NCI-H1694 (cell line): ENCODE results near the gene GPRASP3.
"Not testable (repeated sequence)": the region's sequence is repeated elsewhere in the genome, so short reads cannot be mapped to it uniquely, and the experiment has no call there.

Source experiments
- DNase-seq: peaks from one replicate; lab custom pipeline; 2025; lab: John Stamatoyannopoulos, UW

GPRASP3 gene

GRCh38 chrX:102720237-102721168 is at the start of gene GPRASP3:
Gene GPRASP3, plus strand, starts transcription at chrX:102720743. Its CDS starts 28,253 bp downstream, at chrX:102748996.
- peak; percentile 66 for DNase-seq

- no peak for DNase-seq
These were observed 47.7 kb upstream of the GPRASP3 start for GRCh38 chrX:102672856-102673255.

GRCh38 chrX:102677479-102677878 is 43.1 kb upstream of the GPRASP3 start:
- not testable (repeated sequence) for DNase-seq

- DNase-seq, result peak; percentile 4
These were observed 35.6 kb upstream of the GPRASP3 start for GRCh38 chrX:102684772-102685520.

- no peak for DNase-seq
These were observed 25.8 kb upstream of the GPRASP3 start for GRCh38 chrX:102694749-102695148.

GRCh38 chrX:102696306-102696705 is 24.2 kb upstream of the GPRASP3 start:
- DNase-seq, result no peak

GRCh38 chrX:102697494-102697893 is 23.0 kb upstream of the GPRASP3 start:
- peak; percentile 69 for DNase-seq

GRCh38 chrX:102708900-102709299 is 11.6 kb upstream of the GPRASP3 start:
- DNase-seq, result no peak

- DNase-seq, result no peak
These were observed 8.7 kb upstream of the GPRASP3 start for GRCh38 chrX:102711872-102712215.

GRCh38 chrX:102712216-102712966 is 8.2 kb upstream of the GPRASP3 start, which contains the start of gene GPRASP2:
Gene GPRASP2, plus strand, starts transcription at chrX:102712448. Its CDS starts 2,422 bp downstream, at chrX:102714870.
- DNase-seq, result peak; percentile 18

- peak; percentile 13 for DNase-seq
These were observed 7.4 kb upstream of the GPRASP3 start for GRCh38 chrX:102712981-102713625.

GRCh38 chrX:102714994-102715393 is 5.5 kb upstream of the GPRASP3 start:
- no peak for DNase-seq

GRCh38 chrX:102715967-102716366 is 4.6 kb upstream of the GPRASP3 start:
- DNase-seq, result no peak

- not testable (repeated sequence) for DNase-seq
These were observed 595 bp downstream of the GPRASP3 start for GRCh38 chrX:102721169-102721506.

GRCh38 chrX:102723456-102723855 is 2.9 kb downstream of the GPRASP3 start:
- DNase-seq, result no peak

- no peak for DNase-seq
These were observed 7.2 kb downstream of the GPRASP3 start for GRCh38 chrX:102727761-102728160.

GRCh38 chrX:102728646-102729045 is 8.1 kb downstream of the GPRASP3 start:
- no peak for DNase-seq

GRCh38 chrX:102739657-102740056 is 19.1 kb downstream of the GPRASP3 start:
- DNase-seq, result no peak

GRCh38 chrX:102744307-102744706 is 23.8 kb downstream of the GPRASP3 start:
- DNase-seq, result no peak

- DNase-seq, result no peak
These were observed 24.9 kb downstream of the GPRASP3 start for GRCh38 chrX:102745513-102745856.

- DNase-seq, result no peak
These were observed 25.5 kb downstream of the GPRASP3 start for GRCh38 chrX:102745857-102746584.
